Measurements from ENCODE around the gene RARB. TPM values are rescaled to one million over a fixed set of nuclear protein-coding genes. Genes with fewer than 3 reads are reported as not detected.

Gene RARB
- total RNA-seq, 1 donor from 2014 or later: not detected

DNA sequence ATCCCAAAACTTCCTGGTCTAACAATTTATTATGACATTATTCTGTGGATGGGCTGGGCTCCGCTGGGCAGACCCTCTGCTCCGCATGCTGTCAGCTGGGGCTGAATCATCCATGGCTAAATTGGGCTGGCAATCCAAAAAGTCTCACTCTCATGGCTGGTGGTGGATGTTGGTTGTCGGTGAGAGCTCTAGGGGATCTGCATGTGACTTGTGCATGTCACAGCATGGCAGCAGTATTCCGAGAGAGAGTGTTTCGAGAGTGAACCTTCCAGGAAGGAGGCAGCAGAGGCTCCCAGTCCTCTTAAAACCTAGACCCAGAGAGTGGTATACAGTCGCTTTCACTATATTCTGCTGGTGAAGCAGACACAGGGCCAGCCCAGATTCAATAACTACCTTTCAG lies 9.9 kb downstream of the RARB start:
- no peaks in the 10 kb centered on the region for H3K4me1 Mint-ChIP-seq
- no peaks in the 10 kb centered on the region for H3K9me3 Mint-ChIP-seq
- DNase-seq (no peak), ATAC-seq (ENCODE audit: low read depth) (no peak)
- ChIA-PET POLR2A (no interaction called here), CTCF (no interaction called here)
- no peaks in the 10 kb centered on the region for H3K36me3 Mint-ChIP-seq (ENCODE audit: low read depth)
- peaks cover 2% of the 10 kb centered on the region for H3K27me3 Mint-ChIP-seq
- no peak overlapping the region for H3K4me3 Mint-ChIP-seq
- no peak overlapping the region for H3K27ac Mint-ChIP-seq
- intact Hi-C loops (cut with micrococcal nuclease): no loop called here
- TF ChIP-seq, protein P1, sequence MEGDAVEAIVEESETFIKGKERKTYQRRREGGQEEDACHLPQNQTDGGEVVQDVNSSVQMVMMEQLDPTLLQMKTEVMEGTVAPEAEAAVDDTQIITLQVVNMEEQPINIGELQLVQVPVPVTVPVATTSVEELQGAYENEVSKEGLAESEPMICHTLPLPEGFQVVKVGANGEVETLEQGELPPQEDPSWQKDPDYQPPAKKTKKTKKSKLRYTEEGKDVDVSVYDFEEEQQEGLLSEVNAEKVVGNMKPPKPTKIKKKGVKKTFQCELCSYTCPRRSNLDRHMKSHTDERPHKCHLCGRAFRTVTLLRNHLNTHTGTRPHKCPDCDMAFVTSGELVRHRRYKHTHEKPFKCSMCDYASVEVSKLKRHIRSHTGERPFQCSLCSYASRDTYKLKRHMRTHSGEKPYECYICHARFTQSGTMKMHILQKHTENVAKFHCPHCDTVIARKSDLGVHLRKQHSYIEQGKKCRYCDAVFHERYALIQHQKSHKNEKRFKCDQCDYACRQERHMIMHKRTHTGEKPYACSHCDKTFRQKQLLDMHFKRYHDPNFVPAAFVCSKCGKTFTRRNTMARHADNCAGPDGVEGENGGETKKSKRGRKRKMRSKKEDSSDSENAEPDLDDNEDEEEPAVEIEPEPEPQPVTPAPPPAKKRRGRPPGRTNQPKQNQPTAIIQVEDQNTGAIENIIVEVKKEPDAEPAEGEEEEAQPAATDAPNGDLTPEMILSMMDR (IDR thresholded peaks at IDR 0.05): no peak

DNA sequence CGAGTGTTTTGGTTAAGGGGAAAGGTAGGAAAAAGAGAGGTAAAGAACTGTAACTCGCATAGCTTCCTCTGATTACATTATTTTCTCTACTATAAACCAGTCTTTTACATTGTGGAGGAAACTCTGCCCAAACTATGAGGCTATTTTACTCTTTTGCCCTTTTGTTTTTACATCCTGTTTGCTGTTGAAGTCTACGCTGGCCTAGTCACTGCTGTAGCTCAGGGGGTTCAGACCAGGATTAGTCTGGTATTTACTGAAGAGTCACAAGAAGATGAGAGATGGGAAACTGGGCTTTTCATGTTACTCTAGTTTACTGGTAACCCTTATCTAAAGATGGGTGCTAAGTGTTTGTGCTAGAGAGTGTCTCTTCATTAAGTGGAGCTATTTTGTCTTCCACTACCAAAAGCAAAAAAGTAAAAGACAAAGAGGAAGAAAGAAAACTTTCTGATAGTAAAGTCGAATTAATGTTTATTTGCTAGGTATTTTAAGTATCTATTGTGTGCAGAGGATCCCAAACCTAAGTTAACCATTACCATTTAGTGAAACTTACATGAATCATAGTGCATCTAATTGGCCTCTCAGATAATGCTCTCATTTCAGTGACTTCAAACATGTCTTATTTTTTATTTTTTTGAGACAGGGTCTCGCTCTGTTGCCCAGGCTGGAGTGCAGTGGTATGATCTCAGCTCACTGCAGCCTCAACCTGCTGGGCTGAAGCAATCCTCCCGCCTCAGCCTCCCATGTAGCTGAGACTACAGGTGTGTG lies 10.9 kb downstream of the RARB start:
- no peak for ATAC-seq (ENCODE audit: low read depth)
- no peaks in the 10 kb centered on the region for H3K4me1 Mint-ChIP-seq
- intact Hi-C loops (cut with micrococcal nuclease): no loop called here
- peaks cover 2% of the 10 kb centered on the region for H3K27me3 Mint-ChIP-seq
- H3K27ac Mint-ChIP-seq: no peak overlapping the region
- no peaks in the 10 kb centered on the region for H3K36me3 Mint-ChIP-seq (ENCODE audit: low read depth)
- no peak overlapping the region for H3K4me3 Mint-ChIP-seq
- no peak for DNase-seq
- CTCF ChIA-PET: no interaction called here
- H3K9me3 Mint-ChIP-seq: no peaks in the 10 kb centered on the region
- POLR2A ChIA-PET: no interaction called here
- TF ChIP-seq, protein P1 (IDR thresholded peaks at IDR 0.05): no peak

DNA sequence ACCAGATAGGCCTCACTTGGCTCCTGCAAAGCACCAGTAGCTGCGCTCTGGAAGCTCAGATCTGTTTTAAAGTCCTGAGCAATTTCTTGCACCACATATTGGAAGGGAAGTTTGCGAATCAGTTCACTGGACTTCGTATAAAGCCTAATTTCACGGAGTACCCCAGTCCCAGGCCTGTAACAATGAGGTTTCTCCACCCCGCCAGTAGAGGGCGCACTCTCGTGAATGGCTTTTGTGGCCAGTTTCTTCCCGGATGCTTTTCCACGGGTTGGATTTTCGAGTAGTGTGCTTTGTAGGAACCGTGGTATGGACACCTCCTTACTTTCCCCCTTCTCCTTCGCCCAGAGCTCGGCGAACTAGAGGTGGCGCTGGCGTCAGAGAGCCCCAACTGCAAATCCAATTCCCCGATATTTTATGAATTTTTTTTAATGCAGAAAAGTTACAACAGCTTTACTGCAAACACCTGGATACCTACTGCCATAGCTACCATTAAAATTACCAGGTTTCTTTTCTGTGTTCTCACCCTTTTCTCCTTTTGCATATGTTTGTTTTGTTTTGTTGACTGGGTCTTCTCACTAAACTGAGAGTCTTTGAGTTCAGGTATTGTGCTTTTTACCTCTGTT lies 13.3 kb downstream of the RARB start:
- Mint-ChIP-seq H3K9me3 (no peaks in the 10 kb centered on the region), H3K4me3 (no peak overlapping the region), H3K36me3 (ENCODE audit: low read depth) (no peaks in the 10 kb centered on the region), H3K27me3 (peaks cover 2% of the 10 kb centered on the region), H3K27ac (no peak overlapping the region), H3K4me1 (no peaks in the 10 kb centered on the region)
- DNase-seq: no peak
- TF ChIP-seq, protein P1 (IDR thresholded peaks at IDR 0.05): no peak
- intact Hi-C loops (cut with micrococcal nuclease): no loop called here
- POLR2A ChIA-PET: no interaction called here
- CTCF ChIA-PET: no interaction called here
- ATAC-seq (ENCODE audit: low read depth): no peak

DNA sequence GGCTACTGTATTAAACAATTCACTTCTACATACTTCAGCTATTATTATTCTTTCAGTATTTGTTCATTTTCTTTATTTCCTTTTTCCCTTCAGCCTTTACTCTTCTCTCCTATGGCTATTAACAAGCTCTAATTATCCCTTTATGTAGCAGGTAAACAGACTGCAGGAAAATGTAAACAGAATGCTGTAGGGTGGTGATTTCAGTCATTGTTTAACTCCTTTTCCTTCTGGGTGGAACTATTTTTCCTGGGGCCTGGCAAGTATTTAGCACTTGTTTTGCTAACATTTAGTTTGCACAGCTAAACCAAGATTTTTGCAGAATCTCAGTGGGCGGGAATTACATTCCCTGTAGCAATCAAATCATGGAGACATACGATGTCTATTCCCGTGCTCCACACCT lies 14.4 kb downstream of the RARB start:
- no peak overlapping the region for H3K4me3 Mint-ChIP-seq
- H3K36me3 Mint-ChIP-seq (ENCODE audit: low read depth): no peaks in the 10 kb centered on the region
- no peak for ATAC-seq (ENCODE audit: low read depth)
- H3K9me3 Mint-ChIP-seq: no peaks in the 10 kb centered on the region
- no peak for DNase-seq
- ChIA-PET CTCF (no interaction called here), POLR2A (no interaction called here)
- TF ChIP-seq, protein P1 (IDR thresholded peaks at IDR 0.05): no peak
- peaks cover 2% of the 10 kb centered on the region for H3K27me3 Mint-ChIP-seq
- intact Hi-C loops (cut with micrococcal nuclease): no loop called here
- no peak overlapping the region for H3K27ac Mint-ChIP-seq
- no peaks in the 10 kb centered on the region for H3K4me1 Mint-ChIP-seq

DNA sequence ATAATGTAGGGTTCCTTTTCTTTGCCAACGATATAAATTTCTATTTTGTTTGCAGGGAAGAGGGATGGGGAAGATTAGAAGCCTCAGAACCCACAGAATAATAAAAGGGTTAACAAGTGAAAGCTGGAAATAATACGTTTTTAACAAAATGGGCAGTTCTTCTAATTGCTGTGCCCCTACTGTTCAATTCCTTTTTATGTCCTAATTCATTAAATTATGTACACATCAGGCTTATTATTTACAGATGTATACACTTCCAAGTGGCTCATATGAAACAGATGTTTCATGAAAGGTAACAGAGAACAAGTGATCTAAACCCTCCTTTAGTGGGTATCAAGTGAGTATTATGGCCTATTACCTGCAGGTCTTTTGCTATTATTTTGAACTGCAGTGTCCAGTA lies 16.2 kb downstream of the RARB start:
- intact Hi-C loops (cut with micrococcal nuclease): no loop called here
- TF ChIP-seq, protein P1 (IDR thresholded peaks at IDR 0.05): no peak
- ChIA-PET POLR2A (no interaction called here), CTCF (no interaction called here)
- H3K36me3 Mint-ChIP-seq (ENCODE audit: low read depth): no peaks in the 10 kb centered on the region
- no peak overlapping the region for H3K4me3 Mint-ChIP-seq
- no peaks in the 10 kb centered on the region for H3K9me3 Mint-ChIP-seq
- no peak for DNase-seq
- peaks cover 2% of the 10 kb centered on the region for H3K27me3 Mint-ChIP-seq
- no peak for ATAC-seq (ENCODE audit: low read depth)
- no peaks in the 10 kb centered on the region for H3K4me1 Mint-ChIP-seq
- no peak overlapping the region for H3K27ac Mint-ChIP-seq
